Lower leg skin (tissue), 4 donors: ENCODE results near the gene LDLRAD3. TPM values are rescaled to one million over a fixed set of nuclear protein-coding genes. Genes with fewer than 3 reads are reported as not detected.

Source experiments
- DNase-seq, 2 donors: peaks; one replicate each; pipeline ENCODE4 v3.0.0-alpha.2; 2019; ENCODE audit warnings: low spot score in 2 of 2
- H3K4me3 ChIP-seq: fragments of 200-600 bp; sonication (generic); 2 replicates; pipeline ENCODE4 v1.5.1; 2017; ENCODE audit warnings: mild to moderate bottlenecking, low read depth; ENCODE audit not compliant: poor library complexity, severe bottlenecking
- CTCF ChIP-seq, 3 donors: fragments of 450-650 bp; IDR thresholded peaks; one replicate each; pipeline ENCODE4 v1.5.1; 2016; ENCODE audit warnings: antibody characterized with exemption in 3 of 3, mild to moderate bottlenecking in 3 of 3, moderate library complexity in 2 of 3
- POLR2A ChIP-seq, 2 donors: fragments of 450-650 bp; IDR thresholded peaks; one replicate each; pipeline ENCODE4 v1.6.1; 2016 to 2017; ENCODE audit warnings: antibody characterized with exemption in 2 of 2, mild to moderate bottlenecking in 1 of 2, moderate library complexity in 1 of 2
- WGBS, 2 donors: methylation state at CpG; one replicate each; pipeline ENCODE4 v1.1.5; 2018; 5-methylcytosine and 5-hydroxymethylcytosine counted together
- intact Hi-C: fragments of 100-400 bp; cut with DNase I; formaldehyde crosslinking; loops from one replicate; pipeline ENCODE4 v1.15.0; 2023; ENCODE audit warnings: low total_unique reads
- total RNA-seq, 4 donors: library from RNA; depleted of rRNA; stranded (reverse); fragments of >200 nt; gene quantifications; one replicate each; pipeline ENCODE4 v1.1.0, GENCODE V29; 2016

LDLRAD3 gene
- total RNA-seq, 4 donors from 2014 or later = 18.6 to 42.6 (median 25.5) TPM

DNA sequence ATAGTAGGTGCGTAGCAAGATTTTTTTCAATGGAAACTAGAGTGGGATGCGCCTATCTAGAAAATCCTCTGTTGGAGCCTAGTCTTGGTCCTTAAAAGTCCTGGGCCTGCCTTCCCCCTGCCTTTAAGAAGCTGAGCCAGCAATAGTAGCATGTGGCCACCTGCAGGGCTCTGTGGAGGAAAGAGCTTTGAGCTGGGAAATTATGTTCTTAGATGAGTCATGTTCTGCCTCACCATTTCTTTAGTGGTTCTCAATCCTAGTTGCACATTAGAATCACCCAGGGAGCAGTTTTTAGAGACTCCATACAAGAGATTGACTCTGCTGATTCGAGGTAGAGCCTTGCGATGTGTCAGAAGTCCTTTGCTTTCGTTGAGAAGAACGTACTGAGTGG is 211.9 kb downstream of the LDLRAD3 start:
- intact Hi-C loops = no loop called here
- TF ChIP-seq CTCF (IDR thresholded peaks at IDR 0.05) = no peak
- WGBS, 2 donors = 66 to 68% methylated on average over 6 of the region's 6 CpGs
- no peak overlapping the region for H3K4me3 ChIP-seq
- DNase-seq = no peak

DNA sequence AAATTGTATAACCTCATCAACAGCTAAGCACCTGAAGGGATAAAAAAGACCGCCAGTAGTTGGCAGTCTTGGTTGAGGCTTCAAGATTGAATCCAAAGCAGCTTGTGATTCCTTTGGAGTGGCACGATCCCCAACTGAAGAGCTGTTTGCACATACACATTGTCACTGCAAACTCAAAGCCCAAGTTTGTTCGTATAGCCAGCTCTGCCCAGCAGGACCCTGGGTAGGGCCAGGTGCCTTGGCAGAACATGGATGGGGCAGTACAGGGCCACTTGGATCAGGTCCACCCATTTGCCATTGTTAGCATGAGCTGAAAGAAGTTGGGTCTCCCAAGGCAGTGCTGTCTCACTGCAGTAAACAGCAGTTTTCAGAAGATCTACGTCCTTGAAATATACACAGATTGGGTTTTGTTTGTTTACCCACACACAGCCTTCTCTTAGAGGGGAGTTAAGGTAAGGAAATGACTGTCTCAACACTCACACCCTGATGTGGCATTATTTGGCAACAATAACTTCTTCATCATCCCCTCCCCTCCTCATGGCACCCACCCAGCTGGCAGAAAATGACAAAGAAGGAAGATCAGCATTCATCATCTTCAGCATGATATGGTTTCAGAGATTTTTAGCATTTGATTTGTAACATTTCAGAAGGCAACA is 212.4 kb downstream of the LDLRAD3 start:
- intact Hi-C loops = no loop called here
- TF ChIP-seq POLR2A (IDR thresholded peaks at IDR 0.05) (no peak), CTCF (IDR thresholded peaks at IDR 0.05) (no peak)
- H3K4me3 ChIP-seq = no peak overlapping the region
- no peak for DNase-seq
- WGBS, 2 donors = 71 to 82% methylated on average over 4 of the region's 4 CpGs

- no peak for TF ChIP-seq CTCF (IDR thresholded peaks at IDR 0.05)
- no peak for DNase-seq
- 46 to 56% methylated on average over 5 of the region's 5 CpGs for WGBS, 2 donors
- intact Hi-C loops = no loop called here
- no peak overlapping the region for H3K4me3 ChIP-seq
Measured at GRCh38 chr11:36156817-36157519, 213.1 kb downstream of the LDLRAD3 start.

DNA sequence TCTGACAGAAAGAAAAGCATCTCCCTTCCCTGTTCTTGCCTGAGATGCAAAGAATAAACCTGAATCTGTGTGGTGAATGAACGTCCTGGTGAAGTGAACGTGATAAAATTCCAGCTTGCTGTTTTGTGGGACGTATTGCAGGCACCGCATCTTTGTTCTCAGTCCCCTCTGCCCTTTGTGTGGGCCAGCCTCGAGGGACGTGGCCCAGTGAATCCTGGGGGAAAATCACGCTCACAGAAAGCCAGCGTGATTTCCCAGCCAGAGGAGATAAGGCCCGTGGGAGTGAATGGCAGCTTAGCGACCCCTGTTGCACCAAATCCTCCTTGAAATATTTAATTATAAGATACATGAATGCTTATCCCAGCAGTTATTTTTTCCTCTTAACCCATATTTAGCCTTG is 216.2 kb downstream of the LDLRAD3 start:
- WGBS, 2 donors = 76 to 81% methylated on average over 10 of the region's 10 CpGs
- H3K4me3 ChIP-seq = no peak overlapping the region
- no peak for TF ChIP-seq POLR2A (IDR thresholded peaks at IDR 0.05)
- no peak for TF ChIP-seq CTCF (IDR thresholded peaks at IDR 0.05)
- DNase-seq = no peak
- intact Hi-C loops = no loop called here

- 83 to 90% methylated on average over 5 of the region's 5 CpGs for WGBS, 2 donors
- TF ChIP-seq POLR2A (IDR thresholded peaks at IDR 0.05) (no peak), CTCF (IDR thresholded peaks at IDR 0.05) (no peak)
- intact Hi-C loops = no loop called here
- no peak for DNase-seq
- no peak overlapping the region for H3K4me3 ChIP-seq
Measured at GRCh38 chr11:36161572-36161971, 217.7 kb downstream of the LDLRAD3 start.
